NT2/D1 (cell line): Measurements from ENCODE around the gene RILP.

Experiments
- SUZ12 ChIP-seq: IDR thresholded peaks from 2 replicates; pipeline ENCODE4 v1.6.1; 2011; ENCODE audit not compliant: insufficient read length, insufficient read depth; ENCODE audit errors: extremely low read depth
- YY1 ChIP-seq: IDR thresholded peaks from 2 replicates; pipeline ENCODE4 v1.6.1; 2011; ENCODE audit not compliant: insufficient read length, insufficient read depth
- ZNF274 ChIP-seq: IDR thresholded peaks from 2 replicates; pipeline ENCODE4 v1.6.1; 2011; ENCODE audit warnings: mild to moderate bottlenecking, low read depth, low read length

DNA sequence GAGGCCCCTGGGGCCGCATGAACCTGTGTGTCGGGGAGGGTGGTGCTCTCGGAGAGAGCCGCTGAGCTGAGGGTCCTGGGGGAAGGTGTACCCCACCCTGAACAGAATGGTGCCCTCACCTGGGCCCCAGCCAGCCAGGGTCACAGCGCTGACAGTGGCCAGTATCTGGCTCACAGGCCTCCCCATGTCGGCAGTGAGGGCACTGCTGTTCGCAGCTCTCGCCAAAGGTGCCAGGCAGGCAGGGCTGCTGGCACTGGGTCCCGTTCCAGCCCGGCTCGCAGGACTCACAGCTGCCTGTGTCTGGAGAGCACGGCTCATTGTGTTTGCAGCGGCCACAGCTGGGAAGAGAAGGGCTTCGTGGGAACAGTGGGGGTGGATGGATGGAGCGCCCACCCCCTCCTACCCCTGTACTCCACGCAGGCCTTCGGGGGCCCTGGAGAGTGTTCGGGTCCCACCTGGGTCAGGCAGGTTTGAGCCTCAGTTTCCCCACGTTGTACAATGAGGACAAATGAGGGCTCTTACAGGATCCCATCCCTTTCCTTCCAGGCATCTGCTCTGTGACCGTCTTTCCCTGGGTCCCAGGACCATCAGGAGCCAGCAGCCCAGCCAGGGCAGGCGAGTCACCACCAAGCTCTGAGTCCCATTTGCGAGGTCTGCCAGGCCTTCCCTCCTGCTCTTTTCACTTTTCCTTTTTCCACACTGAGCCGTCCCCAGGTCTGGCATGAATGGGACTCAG, 9.2 kb downstream of the RILP start:
- TF ChIP-seq ZNF274 (no peak), SUZ12 (no peak), YY1 (no peak)
